ENCODE measurements around the gene PLPP2.

The PLPP2 gene

DNA sequence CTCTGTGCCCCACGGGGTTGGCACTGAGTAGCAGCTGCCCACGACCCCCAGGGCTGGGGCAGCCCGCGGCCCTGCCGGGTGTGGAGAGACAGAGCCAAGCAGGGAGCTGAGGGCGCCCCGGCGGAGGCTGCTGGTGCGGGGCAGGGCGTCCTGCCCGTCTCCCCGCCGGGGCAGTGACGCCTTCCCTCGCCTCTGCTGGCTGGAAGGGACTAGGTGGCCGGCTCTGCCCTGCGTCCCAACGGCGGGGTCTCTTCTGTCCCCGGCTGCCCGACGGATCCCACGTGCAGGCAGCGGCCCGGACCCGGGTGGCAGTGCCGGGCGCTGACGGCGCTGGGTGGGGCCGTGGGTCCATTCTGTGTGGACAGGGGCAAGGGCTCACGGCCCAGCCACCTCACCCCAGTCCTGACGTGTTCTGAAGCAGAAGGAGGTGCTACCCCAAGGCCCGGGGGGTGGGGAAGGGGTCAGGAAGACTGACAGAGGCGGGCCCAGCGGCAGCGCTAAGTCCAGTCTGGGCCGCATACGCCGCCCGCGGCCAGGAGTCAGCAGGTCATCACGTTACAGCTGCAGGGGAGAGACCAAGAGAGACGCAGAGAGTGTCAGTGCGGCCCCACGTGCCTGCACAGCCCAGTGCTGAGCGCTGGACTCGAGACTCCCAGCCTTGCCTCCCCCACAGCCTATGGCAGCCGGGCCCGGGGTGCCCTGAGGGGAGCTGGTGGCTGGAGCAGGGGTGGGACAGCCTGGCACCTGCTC, 15.1 kb upstream of the PLPP2 start:
- no peak overlapping the region for H3K4me3 ChIP-seq (ENCODE audit: low read depth, low read length)
- H2AFZ ChIP-seq (ENCODE audit: low read length, unreplicated experiment) = no peak overlapping the region
- H3K36me3 ChIP-seq (ENCODE audit: insufficient read depth, low read length) = peaks cover 4% of the 10 kb centered on the region; the same call in 1 of the 2 replicates
- H3K4me1 ChIP-seq (ENCODE audit: control insufficient read depth, insufficient read depth, low read length, unreplicated experiment) = no peaks in the 10 kb centered on the region
- H3K27ac ChIP-seq (ENCODE audit: low read depth, low read length) = no peak overlapping the region
- H3K27me3 ChIP-seq (ENCODE audit: insufficient read depth, low read length) = no peaks in the 10 kb centered on the region
- no peaks in the 10 kb centered on the region for H3K79me2 ChIP-seq (ENCODE audit: control insufficient read depth, insufficient read depth, low read length, unreplicated experiment)

DNA sequence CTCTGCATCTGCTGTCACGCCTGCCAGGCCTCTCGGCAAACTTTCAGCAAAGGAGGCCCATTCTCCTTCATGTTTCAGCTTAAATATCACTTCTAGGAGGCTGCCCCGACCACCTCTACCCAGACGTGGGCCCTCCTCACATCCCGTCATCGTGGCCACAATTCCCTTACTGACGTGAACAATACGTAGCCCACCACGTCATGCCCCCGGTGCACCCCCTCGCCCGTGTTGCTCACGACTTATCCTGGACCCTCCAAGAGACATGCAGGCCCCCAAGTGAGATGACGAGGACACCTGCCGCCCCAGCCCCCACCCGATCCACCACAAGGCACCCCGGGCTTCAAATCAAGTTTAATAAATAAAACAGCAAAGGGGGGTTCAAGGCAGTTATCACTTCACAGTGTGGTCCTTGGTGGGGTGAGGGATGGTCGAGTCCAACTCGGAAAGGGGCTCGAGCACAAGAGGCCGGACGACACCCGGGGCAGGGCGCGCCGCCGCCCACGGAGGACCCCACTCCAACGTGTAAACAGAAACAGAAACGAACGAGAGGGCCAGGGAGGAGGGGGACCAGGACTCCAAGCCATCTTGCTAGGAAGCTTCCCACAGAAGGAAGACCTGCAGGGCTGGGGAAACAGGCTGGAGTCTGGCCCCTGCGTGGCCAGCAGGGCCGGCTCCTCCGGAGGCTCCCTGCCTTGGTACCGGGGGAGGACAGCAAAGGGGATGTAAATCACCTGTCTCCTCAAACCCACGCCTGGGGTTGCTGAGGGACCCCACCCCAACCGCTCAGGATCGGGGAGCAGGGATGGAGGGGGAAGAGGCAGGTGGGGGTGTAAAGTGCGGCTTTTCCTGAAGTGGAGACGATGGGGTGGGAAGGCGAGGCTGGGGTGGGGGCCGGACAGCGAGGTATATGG, 14.3 kb upstream of the PLPP2 start:
- Histone ChIP-seq H3K36me3 (ENCODE audit: insufficient read depth, low read length) (peaks cover 4% of the 10 kb centered on the region; the same call in 1 of the 2 replicates), H3K79me2 (ENCODE audit: control insufficient read depth, insufficient read depth, low read length, unreplicated experiment) (no peaks in the 10 kb centered on the region), H3K4me3 (ENCODE audit: low read depth, low read length) (no peak overlapping the region)

DNA sequence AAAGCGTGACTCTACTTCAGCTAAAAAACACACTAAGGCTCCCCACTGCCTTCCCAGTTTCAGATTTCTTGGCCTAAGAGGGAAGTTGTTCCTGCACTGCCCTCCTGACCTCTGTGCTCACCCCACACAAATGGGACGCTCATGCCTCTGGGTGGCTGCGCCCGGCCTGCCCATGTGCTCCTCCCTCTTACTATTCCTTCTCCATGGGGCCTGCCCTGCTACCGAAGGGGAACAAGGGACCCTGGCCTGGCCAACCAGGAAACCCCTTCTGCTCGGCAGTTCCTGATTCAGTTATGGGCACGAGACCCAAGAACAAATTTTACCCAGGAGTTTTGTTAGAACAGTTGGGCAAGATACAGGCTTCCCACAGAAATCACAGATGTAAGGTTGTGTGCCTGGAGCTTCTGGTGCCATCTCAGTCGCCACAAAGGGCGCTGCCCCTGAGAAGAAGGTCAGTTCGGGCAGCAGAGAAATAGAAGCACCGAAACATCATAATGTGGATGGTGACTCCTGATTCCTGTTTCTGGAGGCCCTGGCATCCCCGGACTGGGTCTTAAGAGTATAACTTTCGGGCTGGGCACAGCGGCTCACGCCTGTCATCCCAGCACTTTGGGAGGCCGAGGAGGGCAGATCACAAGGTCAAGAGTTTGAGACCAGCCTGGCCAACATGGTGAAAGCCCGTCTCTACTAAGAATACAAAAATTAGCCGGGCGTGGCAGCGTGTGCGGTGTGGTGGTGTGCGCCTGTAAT, 5.4 kb upstream of the PLPP2 start:
- no peak overlapping the region for H3K4me3 ChIP-seq (ENCODE audit: low read depth, low read length)
- H3K27me3 ChIP-seq (ENCODE audit: insufficient read depth, low read length) = no peaks in the 10 kb centered on the region
- no peak overlapping the region for H3K27ac ChIP-seq (ENCODE audit: low read depth, low read length)
- no peaks in the 10 kb centered on the region for H3K79me2 ChIP-seq (ENCODE audit: control insufficient read depth, insufficient read depth, low read length, unreplicated experiment)
- H3K36me3 ChIP-seq (ENCODE audit: insufficient read depth, low read length) = no peaks in the 10 kb centered on the region
- H2AFZ ChIP-seq (ENCODE audit: low read length, unreplicated experiment) = no peak overlapping the region
- peaks cover 3% of the 10 kb centered on the region for H3K4me1 ChIP-seq (ENCODE audit: control insufficient read depth, insufficient read depth, low read length, unreplicated experiment)

More for the DNA sequence above, 14.3 kb upstream of the PLPP2 start:
- H3K4me1 ChIP-seq (ENCODE audit: control insufficient read depth, insufficient read depth, low read length, unreplicated experiment) = no peaks in the 10 kb centered on the region
- H3K27ac ChIP-seq (ENCODE audit: low read depth, low read length) = no peak overlapping the region
- H2AFZ ChIP-seq (ENCODE audit: low read length, unreplicated experiment) = no peak overlapping the region
- H3K27me3 ChIP-seq (ENCODE audit: insufficient read depth, low read length) = no peaks in the 10 kb centered on the region

DNA sequence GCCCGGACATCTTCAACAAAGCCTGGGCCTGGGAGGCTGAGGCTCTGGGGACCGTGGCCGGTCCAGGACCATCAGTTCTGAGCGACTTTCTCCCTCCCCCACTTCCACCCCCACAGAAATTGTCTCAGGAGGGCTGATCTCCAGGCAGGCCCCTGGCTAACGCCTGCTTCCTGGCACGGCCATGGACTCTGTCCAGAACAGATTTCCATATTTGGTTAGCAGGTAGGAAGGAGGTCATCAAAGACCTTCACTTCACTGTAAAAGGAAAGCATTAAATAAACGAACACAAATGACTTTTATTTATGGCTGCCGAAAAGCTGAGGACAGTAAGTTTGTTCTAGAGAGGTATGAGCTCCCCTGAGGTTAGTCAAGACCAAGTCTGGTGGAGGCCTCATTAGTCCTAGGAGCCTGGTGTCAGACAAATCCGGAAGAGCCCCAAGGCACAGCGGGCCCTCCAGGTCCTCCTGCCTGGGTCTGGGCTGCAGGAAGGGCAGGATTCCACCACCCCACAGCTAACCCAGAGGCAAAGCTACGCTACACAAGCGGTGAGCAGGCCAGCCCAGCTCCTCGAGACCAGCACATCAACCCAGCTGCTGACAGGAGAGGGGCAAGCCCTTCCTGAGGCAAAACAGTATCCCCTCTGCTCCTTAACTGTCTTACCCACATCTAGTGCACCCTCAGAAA, 4.6 kb upstream of the PLPP2 start:
- no peaks in the 10 kb centered on the region for H3K36me3 ChIP-seq (ENCODE audit: insufficient read depth, low read length)
- H3K27me3 ChIP-seq (ENCODE audit: insufficient read depth, low read length) = no peaks in the 10 kb centered on the region
- H3K27ac ChIP-seq (ENCODE audit: low read depth, low read length) = no peak overlapping the region
- H3K4me1 ChIP-seq (ENCODE audit: control insufficient read depth, insufficient read depth, low read length, unreplicated experiment) = peaks cover 3% of the 10 kb centered on the region
- H3K79me2 ChIP-seq (ENCODE audit: control insufficient read depth, insufficient read depth, low read length, unreplicated experiment) = no peaks in the 10 kb centered on the region
- no peak overlapping the region for H2AFZ ChIP-seq (ENCODE audit: low read length, unreplicated experiment)
- no peak overlapping the region for H3K4me3 ChIP-seq (ENCODE audit: low read depth, low read length)

DNA sequence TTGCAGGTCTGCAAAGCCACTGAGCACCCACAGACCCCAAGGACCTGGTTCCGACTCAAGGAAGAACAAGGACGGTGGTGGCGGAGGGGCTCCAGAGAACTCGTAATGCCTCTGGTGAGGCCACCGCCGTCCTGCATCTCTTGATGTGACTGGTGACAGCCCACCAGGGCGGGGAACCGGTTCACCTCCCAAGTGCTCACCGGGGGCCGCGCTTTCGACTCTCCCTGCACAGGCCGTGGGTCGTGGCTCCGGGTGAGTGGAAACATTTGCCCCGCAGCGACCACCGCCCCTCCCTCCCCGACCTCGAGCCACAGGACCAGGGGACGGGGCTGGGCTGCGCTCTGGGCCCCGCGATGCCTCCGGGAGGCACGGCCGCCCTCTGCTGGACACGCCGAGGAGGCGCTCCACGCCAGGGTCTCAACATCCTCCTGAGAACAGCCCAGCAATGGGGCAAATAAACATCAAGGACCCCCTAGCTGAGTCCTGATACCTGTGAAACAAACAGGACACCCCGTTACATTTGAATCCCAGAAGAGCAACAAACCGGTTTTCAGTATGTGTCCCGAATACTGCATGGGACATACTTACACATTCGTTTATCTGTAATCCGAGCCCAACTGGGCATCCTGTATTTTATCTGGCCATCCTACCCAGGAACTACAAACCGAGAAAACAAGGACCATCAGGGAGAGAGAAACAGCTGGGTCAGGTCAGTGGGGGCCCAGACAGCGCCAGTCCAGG, 3.9 kb upstream of the PLPP2 start:
- no peaks in the 10 kb centered on the region for H3K27me3 ChIP-seq (ENCODE audit: insufficient read depth, low read length)
- H3K27ac ChIP-seq (ENCODE audit: low read depth, low read length) = no peak overlapping the region
- no peak overlapping the region for H2AFZ ChIP-seq (ENCODE audit: low read length, unreplicated experiment)
- H3K4me1 ChIP-seq (ENCODE audit: control insufficient read depth, insufficient read depth, low read length, unreplicated experiment) = peaks cover 8% of the 10 kb centered on the region
- H3K4me3 ChIP-seq (ENCODE audit: low read depth, low read length) = no peak overlapping the region; the same call in 1 of the 2 replicates
- H3K79me2 ChIP-seq (ENCODE audit: control insufficient read depth, insufficient read depth, low read length, unreplicated experiment) = no peaks in the 10 kb centered on the region
- H3K36me3 ChIP-seq (ENCODE audit: insufficient read depth, low read length) = no peaks in the 10 kb centered on the region

DNA sequence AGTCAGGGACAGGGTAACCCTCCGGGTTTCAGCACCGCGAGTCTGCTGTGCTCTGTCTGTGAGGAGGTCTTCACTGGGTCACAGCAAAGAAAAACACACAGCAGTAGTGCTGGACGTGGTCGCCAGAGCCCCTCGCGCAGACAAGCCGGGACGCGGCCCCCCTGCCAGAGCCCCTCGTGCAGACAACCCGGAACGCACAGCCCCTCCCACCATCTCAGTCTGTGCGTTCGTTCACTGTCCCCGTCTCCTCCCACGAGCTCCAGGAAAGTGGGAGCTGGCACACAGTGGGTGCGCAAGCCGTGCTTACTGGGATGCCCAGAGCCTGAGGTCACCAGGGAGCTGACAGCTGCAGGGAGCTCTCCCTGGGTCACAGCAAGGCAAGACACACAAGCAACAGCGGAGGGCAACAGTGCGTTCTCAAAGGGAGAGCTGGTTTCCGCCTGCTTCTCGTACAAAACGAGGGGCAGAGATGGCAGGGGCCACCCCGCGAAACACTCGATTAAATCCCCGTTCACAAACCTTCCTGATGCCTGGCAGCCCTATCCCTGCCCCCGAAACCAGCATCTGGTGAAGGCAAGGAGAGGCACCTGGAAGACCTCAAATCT, 3.2 kb upstream of the PLPP2 start:
- Histone ChIP-seq H3K36me3 (ENCODE audit: insufficient read depth, low read length) (no peaks in the 10 kb centered on the region), H2AFZ (ENCODE audit: low read length, unreplicated experiment) (no peak overlapping the region), H3K4me1 (ENCODE audit: control insufficient read depth, insufficient read depth, low read length, unreplicated experiment) (peaks cover 8% of the 10 kb centered on the region), H3K27ac (ENCODE audit: low read depth, low read length) (no peak overlapping the region), H3K27me3 (ENCODE audit: insufficient read depth, low read length) (no peaks in the 10 kb centered on the region), H3K4me3 (ENCODE audit: low read depth, low read length) (no peak overlapping the region; the same call in 1 of the 2 replicates), H3K79me2 (ENCODE audit: control insufficient read depth, insufficient read depth, low read length, unreplicated experiment) (no peaks in the 10 kb centered on the region)

DNA sequence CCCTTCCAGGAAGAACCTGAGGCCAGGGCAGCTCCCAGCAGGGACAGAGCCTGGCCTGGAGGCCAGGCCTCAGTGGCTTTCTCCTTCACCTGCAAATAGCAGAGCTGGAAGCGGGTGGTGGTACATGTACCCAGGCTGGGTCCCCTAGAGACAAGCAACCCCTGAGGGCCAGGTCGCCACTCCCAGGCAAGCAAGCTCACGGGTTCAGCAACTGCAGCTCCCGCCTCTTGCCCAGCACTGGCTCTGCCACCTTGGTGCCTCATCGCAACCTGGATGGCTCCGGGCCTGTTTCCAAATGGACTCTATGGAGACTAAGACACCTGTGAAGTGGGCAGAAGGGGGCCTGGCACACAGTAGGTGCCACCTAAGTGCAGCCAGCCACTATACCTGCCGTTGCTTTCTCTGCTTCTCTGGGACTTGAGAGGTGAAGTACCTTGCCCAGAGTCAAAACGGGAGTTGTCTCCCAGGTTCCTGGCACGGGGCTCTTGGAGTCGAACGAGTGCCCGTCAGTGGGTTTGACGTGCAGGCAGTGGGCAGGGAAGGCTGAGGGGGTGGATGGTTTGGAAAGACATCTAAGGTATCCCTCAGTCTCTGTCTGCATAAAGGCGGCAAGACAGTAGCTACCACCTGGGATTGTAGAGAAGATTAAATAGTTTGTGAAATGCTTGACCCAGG, 2.4 kb upstream of the PLPP2 start:
- no peaks in the 10 kb centered on the region for H3K27me3 ChIP-seq (ENCODE audit: insufficient read depth, low read length)
- no peaks in the 10 kb centered on the region for H3K79me2 ChIP-seq (ENCODE audit: control insufficient read depth, insufficient read depth, low read length, unreplicated experiment)
- no peak overlapping the region for H2AFZ ChIP-seq (ENCODE audit: low read length, unreplicated experiment)
- H3K4me3 ChIP-seq (ENCODE audit: low read depth, low read length) = no peak overlapping the region
- H3K27ac ChIP-seq (ENCODE audit: low read depth, low read length) = no peak overlapping the region
- no peaks in the 10 kb centered on the region for H3K36me3 ChIP-seq (ENCODE audit: insufficient read depth, low read length)
- peaks cover 8% of the 10 kb centered on the region for H3K4me1 ChIP-seq (ENCODE audit: control insufficient read depth, insufficient read depth, low read length, unreplicated experiment)

DNA sequence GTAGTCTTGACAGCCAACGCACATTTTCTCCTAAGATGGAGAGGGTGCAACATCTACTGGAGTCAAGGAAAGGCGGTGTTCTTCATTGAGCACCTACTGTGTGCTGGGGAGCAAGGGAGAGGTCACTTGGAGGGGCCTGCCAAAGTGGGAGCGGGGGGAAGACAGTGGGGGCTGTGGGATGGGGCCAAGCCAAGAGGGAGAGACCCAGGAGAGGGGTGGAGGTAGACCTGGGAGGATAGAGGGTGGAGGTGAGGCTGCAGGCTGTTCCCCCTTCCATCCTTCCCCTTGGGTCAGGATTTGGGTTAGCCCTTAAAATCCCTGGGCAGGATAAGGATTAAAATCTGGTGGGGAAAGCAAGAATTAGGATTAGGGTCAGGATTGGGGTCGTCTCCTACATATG, 1.7 kb upstream of the PLPP2 start:
- Histone ChIP-seq H2AFZ (ENCODE audit: low read length, unreplicated experiment) (no peak overlapping the region), H3K36me3 (ENCODE audit: insufficient read depth, low read length) (no peaks in the 10 kb centered on the region), H3K79me2 (ENCODE audit: control insufficient read depth, insufficient read depth, low read length, unreplicated experiment) (no peaks in the 10 kb centered on the region), H3K27me3 (ENCODE audit: insufficient read depth, low read length) (no peaks in the 10 kb centered on the region), H3K4me3 (ENCODE audit: low read depth, low read length) (no peak overlapping the region), H3K4me1 (ENCODE audit: control insufficient read depth, insufficient read depth, low read length, unreplicated experiment) (peaks cover 8% of the 10 kb centered on the region), H3K27ac (ENCODE audit: low read depth, low read length) (no peak overlapping the region)

DNA sequence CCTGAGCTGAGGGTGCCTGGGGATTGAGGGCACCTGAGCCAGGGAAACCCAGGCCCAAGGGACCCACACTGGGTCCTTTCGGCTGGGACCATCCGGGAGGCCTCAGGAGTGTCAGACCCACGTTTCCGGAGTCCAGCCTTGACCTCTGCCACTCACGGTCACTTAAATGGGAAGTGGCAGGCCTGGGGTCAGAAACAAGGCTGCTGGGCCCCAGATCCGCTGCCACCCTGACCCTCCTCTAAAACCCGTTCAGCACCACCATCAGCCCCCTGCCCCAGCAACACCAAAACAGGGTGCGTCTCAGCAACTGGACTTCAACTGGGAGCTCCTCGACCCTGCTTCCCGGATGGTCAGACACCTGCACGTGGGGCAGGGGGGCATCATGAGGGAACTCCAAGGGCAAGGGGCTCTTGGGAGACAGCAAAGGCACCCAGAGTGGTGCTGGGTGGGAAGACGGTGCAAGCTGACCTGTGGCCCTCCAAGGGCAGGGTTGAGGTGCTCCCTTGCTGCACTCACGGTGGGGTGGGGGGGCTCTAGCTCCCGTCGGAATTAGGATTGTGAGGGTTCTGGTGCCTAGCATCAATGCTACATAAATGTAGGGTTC, 1.2 kb upstream of the PLPP2 start:
- Histone ChIP-seq H3K4me3 (ENCODE audit: low read depth, low read length) (no peak overlapping the region), H3K27me3 (ENCODE audit: insufficient read depth, low read length) (no peaks in the 10 kb centered on the region), H3K79me2 (ENCODE audit: control insufficient read depth, insufficient read depth, low read length, unreplicated experiment) (no peaks in the 10 kb centered on the region), H2AFZ (ENCODE audit: low read length, unreplicated experiment) (no peak overlapping the region), H3K27ac (ENCODE audit: low read depth, low read length) (no peak overlapping the region), H3K36me3 (ENCODE audit: insufficient read depth, low read length) (no peaks in the 10 kb centered on the region), H3K4me1 (ENCODE audit: control insufficient read depth, insufficient read depth, low read length, unreplicated experiment) (peaks cover 8% of the 10 kb centered on the region)

Measured in ACC112 (cell line).